Immature natural killer cell (primary cell): ENCODE data around the gene NOTUM. TPM values are rescaled to one million over a fixed set of nuclear protein-coding genes. Genes with fewer than 3 reads are reported as not detected.
A peak's percentile ranks its signal among the peaks of the same experiment; 100 is the strongest.

Experiments used
- DNase-seq, 3 donors: peaks; one replicate each; pipeline ENCODE4 v3.0.0; 2022; ENCODE audit warnings: mixed read lengths in 1 of 3
- H3K27ac Mint-ChIP-seq, 6 donors: one replicate each; pipeline ENCODE4 v1.8.0; 2020; ENCODE audit warnings: mixed read lengths in 6 of 6, mild to moderate bottlenecking in 5 of 6, inconsistent platforms in 4 of 6, moderate library complexity in 3 of 6
- H3K27me3 Mint-ChIP-seq, 3 donors: one replicate each; pipeline ENCODE4 v1.8.0; 2020 to 2021; ENCODE audit warnings: low read depth in 3 of 3, mild to moderate bottlenecking in 3 of 3, mixed read lengths in 3 of 3, moderate library complexity in 3 of 3, inconsistent platforms in 1 of 3
- H3K36me3 Mint-ChIP-seq, 3 donors: one replicate each; pipeline ENCODE4 v1.8.0; 2020; ENCODE audit warnings: mixed read lengths in 3 of 3, inconsistent platforms in 2 of 3, mild to moderate bottlenecking in 2 of 3
- H3K4me1 Mint-ChIP-seq, 2 donors: one replicate each; pipeline ENCODE4 v1.8.0; 2020; ENCODE audit warnings: inconsistent platforms in 2 of 2, mild to moderate bottlenecking in 2 of 2, mixed read lengths in 2 of 2, moderate library complexity in 1 of 2
- H3K4me3 Mint-ChIP-seq, 5 donors: one replicate each; pipeline ENCODE4 v1.8.0; 2020; ENCODE audit warnings: mild to moderate bottlenecking in 5 of 5, mixed read lengths in 5 of 5, inconsistent platforms in 3 of 5, moderate library complexity in 3 of 5
- H3K9me3 Mint-ChIP-seq, 6 donors: one replicate each; pipeline ENCODE4 v1.8.0; 2020; ENCODE audit warnings: mild to moderate bottlenecking in 6 of 6, mixed read lengths in 6 of 6, inconsistent platforms in 4 of 6, moderate library complexity in 3 of 6
- polyA plus RNA-seq, 3 donors: library from polyadenylated mRNA; unstranded; fragments of 300-500 nt; fragmentation: Illumina TruSeq; gene quantifications; one replicate each; pipeline ENCODE4 v1.2.3, GENCODE V29; 2021

Gene NOTUM
- polyA plus RNA-seq, 3 donors from 2014 or later: not detected

- Mint-ChIP-seq H3K4me1 (peaks cover 20 to 29% of the 10 kb centered on the region in 2 donors), H3K36me3 (peaks cover 0 to 6% (median 4%) of the 10 kb centered on the region in 3 donors), H3K9me3 (peaks cover 0 to 2% (median 0%) of the 10 kb centered on the region in 6 donors), H3K27me3 (peaks cover 6 to 15% (median 10%) of the 10 kb centered on the region in 3 donors), H3K4me3 (peak within 1 kb of the TSS; percentile 91 to 96 (median 96)), H3K27ac (peak within 1 kb of the TSS; percentile 84 to 98 (median 95))
- DNase-seq: peak; percentile 90 to 94 (median 93)
Measured at GRCh38 chr17:81977211-81977808, 16.3 kb upstream of the NOTUM start, which contains the start of gene ASPSCR1. Gene ASPSCR1, plus strand, starts transcription at chr17:81977629. Its CDS starts 18 bp downstream, at chr17:81977647.

- no peak for DNase-seq
- peaks cover 6 to 15% (median 10%) of the 10 kb centered on the region in 3 donors for H3K27me3 Mint-ChIP-seq
Measured at GRCh38 chr17:81976332-81977210, 15.6 kb upstream of the NOTUM start.

GRCh38 chr17:81973432-81973831 lies 12.4 kb upstream of the NOTUM start:
- H3K4me1 Mint-ChIP-seq: peaks cover 8 to 9% of the 10 kb centered on the region in 2 donors
- H3K36me3 Mint-ChIP-seq: peaks cover 0 to 4% (median 0%) of the 10 kb centered on the region in 3 donors
- H3K4me3 Mint-ChIP-seq: no peak overlapping the region
- DNase-seq: no peak
- peaks cover 3 to 15% (median 7%) of the 10 kb centered on the region in 3 donors for H3K27me3 Mint-ChIP-seq
- no peak overlapping the region for H3K27ac Mint-ChIP-seq
- peaks cover 0 to 2% (median 0%) of the 10 kb centered on the region in 6 donors for H3K9me3 Mint-ChIP-seq

More at GRCh38 chr17:81976332-81977210, 15.6 kb upstream of the NOTUM start:
- H3K9me3 Mint-ChIP-seq: peaks cover 0 to 2% (median 0%) of the 10 kb centered on the region in 6 donors
- H3K4me3 Mint-ChIP-seq: peak overlapping the region; percentile 91 to 96 (median 96)
- H3K27ac Mint-ChIP-seq: peak overlapping the region; percentile 84 to 98 (median 95)
- H3K4me1 Mint-ChIP-seq: peaks cover 20 to 28% of the 10 kb centered on the region in 2 donors
- peaks cover 0 to 8% (median 4%) of the 10 kb centered on the region in 3 donors for H3K36me3 Mint-ChIP-seq

- Mint-ChIP-seq H3K4me1 (peaks cover 0 to 3% of the 10 kb centered on the region in 2 donors), H3K9me3 (no peaks in the 10 kb centered on the region), H3K4me3 (peak overlapping the region in 1 of 5 donors; percentile 39), H3K27ac (no peak overlapping the region), H3K27me3 (peaks cover 0 to 7% (median 3%) of the 10 kb centered on the region in 3 donors), H3K36me3 (peaks cover 0 to 4% (median 0%) of the 10 kb centered on the region in 3 donors)
- DNase-seq: no peak
Measured at GRCh38 chr17:81968850-81969812, 8.1 kb upstream of the NOTUM start.

GRCh38 chr17:81968396-81968745 lies 7.4 kb upstream of the NOTUM start:
- Mint-ChIP-seq H3K27ac (no peak overlapping the region), H3K9me3 (no peaks in the 10 kb centered on the region), H3K4me3 (peak overlapping the region in 2 of 5 donors; percentile 18 to 33), H3K36me3 (peaks cover 0 to 4% (median 0%) of the 10 kb centered on the region in 3 donors), H3K27me3 (peaks cover 3 to 8% (median 4%) of the 10 kb centered on the region in 3 donors), H3K4me1 (peaks cover 0 to 3% of the 10 kb centered on the region in 2 donors)
- no peak for DNase-seq

DNA sequence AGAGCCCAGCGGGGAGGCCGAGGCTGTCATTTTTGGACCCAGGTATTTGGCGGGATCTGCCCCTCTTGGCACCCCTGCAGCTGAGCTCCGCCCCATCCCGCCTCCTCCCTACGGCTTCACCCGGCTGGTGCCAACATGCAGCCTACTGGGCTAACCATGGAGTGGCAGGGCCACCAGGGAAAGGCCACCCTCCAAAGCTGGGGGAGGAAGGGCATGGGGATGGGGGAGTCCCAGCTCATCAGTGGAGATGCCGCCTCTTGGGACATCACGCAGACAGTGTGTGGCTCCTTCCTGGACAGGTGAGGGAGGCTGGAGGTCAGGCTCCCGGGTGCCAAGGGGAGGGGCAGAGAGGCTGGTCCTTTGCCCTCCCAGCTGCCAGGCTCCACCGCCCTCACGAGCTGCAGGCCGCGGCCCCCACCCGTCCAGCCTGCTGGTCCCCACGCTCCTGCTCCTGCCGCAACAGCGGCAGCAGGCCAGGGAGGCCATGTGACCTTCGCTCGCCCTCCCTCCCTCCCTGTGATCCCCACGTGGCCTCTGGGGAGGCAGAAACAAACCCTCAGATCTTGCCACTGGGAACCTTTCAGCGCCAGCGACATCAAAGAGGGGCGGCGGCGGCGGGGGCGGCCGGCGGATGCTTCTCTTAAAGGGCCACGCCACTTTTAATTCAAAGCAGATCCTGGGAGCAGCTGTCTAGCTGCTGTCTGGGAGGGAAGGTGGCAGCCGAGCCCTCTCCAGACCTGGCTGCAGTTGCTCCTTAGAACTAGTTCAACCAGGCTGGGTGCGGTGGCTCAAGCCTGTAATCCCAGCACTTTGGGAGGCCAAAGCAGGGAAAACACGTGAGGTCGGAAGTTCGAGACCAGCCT lies 6.8 kb upstream of the NOTUM start:
- DNase-seq: peak; percentile 51 to 57 (median 52)
- Mint-ChIP-seq H3K9me3 (no peaks in the 10 kb centered on the region), H3K4me3 (peak overlapping the region; percentile 3 to 51 (median 33)), H3K27me3 (peaks cover 4 to 11% (median 7%) of the 10 kb centered on the region in 3 donors), H3K4me1 (peaks cover 0 to 3% of the 10 kb centered on the region in 2 donors), H3K36me3 (peaks cover 0 to 4% (median 0%) of the 10 kb centered on the region in 3 donors), H3K27ac (peak overlapping the region in 1 of 6 donors; percentile 50)

- peaks cover 0 to under 1% (median 0%) of the 10 kb centered on the region in 3 donors for H3K36me3 Mint-ChIP-seq
- no peak overlapping the region for H3K27ac Mint-ChIP-seq
- peaks cover 6 to 14% (median 12%) of the 10 kb centered on the region in 3 donors for H3K27me3 Mint-ChIP-seq
- DNase-seq: no peak
- H3K9me3 Mint-ChIP-seq: no peaks in the 10 kb centered on the region
- H3K4me1 Mint-ChIP-seq: peaks cover 0 to 6% of the 10 kb centered on the region in 2 donors
- no peak overlapping the region for H3K4me3 Mint-ChIP-seq
Measured at GRCh38 chr17:81967244-81967532, 6.2 kb upstream of the NOTUM start.

DNA sequence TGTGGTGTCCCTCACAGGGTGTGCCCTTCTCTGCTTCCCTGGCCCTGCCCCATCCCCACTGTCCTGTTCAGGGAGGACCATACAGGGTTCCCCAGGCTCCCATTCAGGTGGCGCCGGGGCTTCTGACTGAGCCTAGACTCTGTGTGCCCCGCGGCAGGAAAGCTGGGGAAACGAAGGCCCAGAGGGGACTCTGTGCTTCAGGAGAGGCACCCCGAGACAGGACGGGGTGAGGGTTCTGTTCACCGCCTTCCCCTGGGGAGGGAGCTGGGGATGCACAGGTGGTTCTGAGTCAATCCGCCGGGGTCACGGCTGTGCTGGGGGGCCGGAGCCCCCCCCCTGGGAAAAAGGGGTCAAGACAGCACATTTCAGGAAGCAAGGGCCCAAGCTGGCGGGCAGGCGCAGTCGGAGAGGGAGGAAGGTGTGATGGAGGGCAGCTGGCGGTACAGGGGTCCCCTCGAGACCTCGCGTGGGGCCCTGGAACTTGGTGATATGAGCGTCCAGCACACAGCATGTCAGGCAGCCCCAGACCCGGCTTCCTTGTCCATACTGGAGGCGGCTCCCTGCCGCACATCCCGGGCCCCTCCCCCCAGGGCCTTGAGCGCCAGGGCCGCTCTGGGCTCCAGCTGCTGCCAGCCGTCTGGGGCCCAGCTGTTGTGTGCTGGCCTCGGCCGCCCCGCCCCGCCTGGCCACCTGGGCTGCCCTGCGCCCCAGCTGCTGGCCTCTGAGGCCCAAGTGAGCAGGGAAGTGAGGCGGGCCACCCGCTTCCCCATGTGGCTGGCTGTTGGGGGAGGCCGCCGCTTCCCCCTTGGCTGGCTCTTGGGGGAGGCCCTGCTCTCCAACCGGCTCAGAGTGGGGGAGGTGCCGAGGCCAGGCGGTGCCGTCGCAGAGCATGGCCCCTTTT lies 5.6 kb upstream of the NOTUM start:
- no peak for DNase-seq
- peaks cover 6 to 15% (median 12%) of the 10 kb centered on the region in 3 donors for H3K27me3 Mint-ChIP-seq
- H3K9me3 Mint-ChIP-seq: no peaks in the 10 kb centered on the region
- H3K4me1 Mint-ChIP-seq: peaks cover 0 to 6% of the 10 kb centered on the region in 2 donors
- no peak overlapping the region for H3K4me3 Mint-ChIP-seq
- H3K27ac Mint-ChIP-seq: no peak overlapping the region
- no peaks in the 10 kb centered on the region for H3K36me3 Mint-ChIP-seq

DNA sequence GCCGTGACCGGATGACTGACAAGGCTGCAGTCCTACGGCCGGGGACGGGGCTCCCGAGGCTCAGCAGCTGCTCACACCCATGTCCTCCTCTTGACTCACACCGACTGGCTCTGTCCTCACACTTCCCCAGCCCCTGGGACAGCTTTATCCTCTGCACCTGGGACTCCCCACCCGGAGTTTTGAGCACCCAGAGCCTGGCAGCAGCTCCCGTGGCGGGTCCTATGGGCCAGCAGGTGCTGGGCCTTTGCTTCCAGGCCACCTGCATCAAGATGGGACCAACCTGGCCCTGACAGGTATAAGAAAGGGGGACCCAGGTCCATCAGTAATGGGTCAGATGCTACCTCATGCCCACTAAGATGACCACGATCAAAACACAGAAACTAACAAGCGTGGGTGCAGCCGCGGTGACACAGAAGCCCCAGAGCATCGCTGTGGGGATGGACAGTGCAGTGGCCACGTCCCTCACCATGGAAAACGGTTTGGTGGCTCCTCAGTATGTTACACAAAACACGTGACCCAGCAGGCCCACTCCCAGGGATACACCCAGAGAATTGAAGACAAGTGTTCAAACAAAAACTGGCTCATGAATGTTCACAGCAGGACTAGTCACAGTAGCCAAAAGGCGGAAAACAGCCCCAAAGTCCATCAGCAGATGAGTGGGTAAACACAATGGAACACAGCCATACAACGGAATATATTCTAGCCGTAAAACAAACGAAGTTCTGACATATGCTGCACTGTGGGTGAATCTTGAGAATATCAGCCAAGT lies 3.3 kb upstream of the NOTUM start:
- Mint-ChIP-seq H3K36me3 (no peaks in the 10 kb centered on the region), H3K27me3 (peaks cover 6 to 15% (median 12%) of the 10 kb centered on the region in 3 donors), H3K4me1 (peaks cover 0 to 6% of the 10 kb centered on the region in 2 donors), H3K4me3 (no peak overlapping the region), H3K9me3 (no peaks in the 10 kb centered on the region), H3K27ac (no peak overlapping the region)
- no peak for DNase-seq

DNA sequence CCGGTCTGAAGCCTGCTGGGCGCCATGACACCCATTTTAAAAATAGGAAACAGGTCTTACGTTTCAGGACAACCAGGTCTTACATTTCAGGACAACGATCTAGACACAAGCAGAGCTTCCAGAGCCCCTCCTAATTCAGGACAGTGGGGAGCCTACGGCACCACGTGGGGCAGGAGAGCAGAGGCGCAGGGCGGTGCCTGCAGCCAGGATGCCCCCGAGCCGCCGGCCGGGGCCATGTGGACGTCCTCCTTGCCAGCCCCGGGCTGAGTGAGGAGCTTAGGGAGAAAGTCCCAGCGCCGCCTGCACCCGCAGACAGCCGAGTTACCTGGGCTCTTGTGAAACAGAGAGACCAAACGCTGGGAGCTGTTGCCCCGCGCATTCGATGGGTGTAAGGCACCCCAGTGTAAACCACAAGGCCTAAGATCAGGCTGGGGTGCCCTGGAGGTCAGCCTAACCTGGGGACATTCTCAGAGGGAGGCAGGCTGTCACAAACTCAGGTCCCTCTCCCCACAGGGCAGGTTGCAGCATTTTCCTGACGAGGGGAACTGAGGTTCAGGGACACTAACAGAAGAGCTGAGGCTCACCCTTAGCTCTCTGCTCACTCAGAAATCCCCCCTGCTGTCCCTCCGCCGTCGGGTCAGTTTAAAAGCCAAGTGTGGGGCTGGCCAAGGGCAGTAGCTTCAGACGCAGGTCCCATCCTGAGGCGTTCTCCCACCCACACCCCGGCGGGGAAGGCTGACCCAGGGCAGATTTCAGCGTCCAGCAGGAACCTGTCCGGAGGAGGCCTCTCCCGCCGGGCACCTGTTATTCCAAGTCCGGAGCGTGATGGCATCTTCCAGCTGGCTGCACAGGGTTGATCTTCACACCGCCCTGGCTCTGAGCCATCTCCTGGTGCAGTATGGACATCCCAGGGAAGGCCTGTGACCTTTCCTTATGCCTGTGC lies 1.8 kb upstream of the NOTUM start:
- Mint-ChIP-seq H3K9me3 (no peaks in the 10 kb centered on the region), H3K27me3 (peaks cover 16 to 18% (median 18%) of the 10 kb centered on the region in 3 donors), H3K27ac (no peak overlapping the region), H3K4me3 (peak overlapping the region in 3 of 5 donors; percentile 38 to 70 (median 56)), H3K4me1 (peaks cover 0 to 9% of the 10 kb centered on the region in 2 donors), H3K36me3 (no peaks in the 10 kb centered on the region)
- DNase-seq: no peak
